OCI-M2 (cell line): ENCODE data around the gene CCNG2.
A peak's percentile ranks its signal among the peaks of the same experiment; 100 is the strongest.

ENCODE experiments used
- DNase-seq: peaks from one replicate; lab custom pipeline; 2025; ENCODE audit not compliant: unreplicated experiment; lab: John Stamatoyannopoulos, UW

The CCNG2 gene

GRCh38 chr4:77146186-77147078 is 10.6 kb upstream of the CCNG2 start:
- DNase-seq = no peak

GRCh38 chr4:77147079-77147782 is 9.8 kb upstream of the CCNG2 start:
- no peak for DNase-seq

GRCh38 chr4:77148078-77148477 is 8.9 kb upstream of the CCNG2 start:
- no peak for DNase-seq

- DNase-seq = no peak
These were observed 7.2 kb upstream of the CCNG2 start for GRCh38 chr4:77149789-77150188.

- DNase-seq = no peak
These were observed 5.8 kb upstream of the CCNG2 start for GRCh38 chr4:77151241-77151640.

- DNase-seq = no peak
These were observed 4.6 kb upstream of the CCNG2 start for GRCh38 chr4:77152421-77152820.

- DNase-seq = no peak
These were observed 4.0 kb upstream of the CCNG2 start for GRCh38 chr4:77153006-77153405.

- no peak for DNase-seq
These were observed 2.9 kb upstream of the CCNG2 start for GRCh38 chr4:77154065-77154464.

GRCh38 chr4:77154761-77155499 is 2.1 kb upstream of the CCNG2 start:
- DNase-seq = no peak

- no peak for DNase-seq
These were observed 1.2 kb upstream of the CCNG2 start for GRCh38 chr4:77155631-77156452.

GRCh38 chr4:77156533-77156911 is 485 bp upstream of the CCNG2 start:
- DNase-seq = peak; percentile 62

- DNase-seq = no peak
These were observed 966 bp downstream of the CCNG2 start for GRCh38 chr4:77157859-77158486.

- DNase-seq = no peak
These were observed 1.5 kb downstream of the CCNG2 start for GRCh38 chr4:77158487-77158861.

- DNase-seq = no peak
These were observed 2.8 kb downstream of the CCNG2 start for GRCh38 chr4:77159806-77160205.

GRCh38 chr4:77163641-77164040 is 6.6 kb downstream of the CCNG2 start:
- no peak for DNase-seq

- no peak for DNase-seq
These were observed 10.2 kb downstream of the CCNG2 start for GRCh38 chr4:77167173-77167572.

GRCh38 chr4:77167866-77168265 is 10.9 kb downstream of the CCNG2 start:
- no peak for DNase-seq

- no peak for DNase-seq
These were observed 12.5 kb downstream of the CCNG2 start for GRCh38 chr4:77169481-77169880.

GRCh38 chr4:77170926-77171325 is 13.9 kb downstream of the CCNG2 start:
- DNase-seq = no peak

GRCh38 chr4:77172336-77172735 is 15.3 kb downstream of the CCNG2 start:
- DNase-seq = no peak
